ENCODE measurements around the gene ADISSP. TPM values are rescaled to one million over a fixed set of nuclear protein-coding genes. Genes with fewer than 3 reads are reported as not detected.
A peak's percentile ranks its signal among the peaks of the same experiment; 100 is the strongest.

Gene ADISSP
- total and polyA plus RNA-seq, 2 of the 13 experiments (the other 11 are each of a cell fraction or from before 2014, with no cell fraction given): 38.3 to 90.6 TPM

DNA sequence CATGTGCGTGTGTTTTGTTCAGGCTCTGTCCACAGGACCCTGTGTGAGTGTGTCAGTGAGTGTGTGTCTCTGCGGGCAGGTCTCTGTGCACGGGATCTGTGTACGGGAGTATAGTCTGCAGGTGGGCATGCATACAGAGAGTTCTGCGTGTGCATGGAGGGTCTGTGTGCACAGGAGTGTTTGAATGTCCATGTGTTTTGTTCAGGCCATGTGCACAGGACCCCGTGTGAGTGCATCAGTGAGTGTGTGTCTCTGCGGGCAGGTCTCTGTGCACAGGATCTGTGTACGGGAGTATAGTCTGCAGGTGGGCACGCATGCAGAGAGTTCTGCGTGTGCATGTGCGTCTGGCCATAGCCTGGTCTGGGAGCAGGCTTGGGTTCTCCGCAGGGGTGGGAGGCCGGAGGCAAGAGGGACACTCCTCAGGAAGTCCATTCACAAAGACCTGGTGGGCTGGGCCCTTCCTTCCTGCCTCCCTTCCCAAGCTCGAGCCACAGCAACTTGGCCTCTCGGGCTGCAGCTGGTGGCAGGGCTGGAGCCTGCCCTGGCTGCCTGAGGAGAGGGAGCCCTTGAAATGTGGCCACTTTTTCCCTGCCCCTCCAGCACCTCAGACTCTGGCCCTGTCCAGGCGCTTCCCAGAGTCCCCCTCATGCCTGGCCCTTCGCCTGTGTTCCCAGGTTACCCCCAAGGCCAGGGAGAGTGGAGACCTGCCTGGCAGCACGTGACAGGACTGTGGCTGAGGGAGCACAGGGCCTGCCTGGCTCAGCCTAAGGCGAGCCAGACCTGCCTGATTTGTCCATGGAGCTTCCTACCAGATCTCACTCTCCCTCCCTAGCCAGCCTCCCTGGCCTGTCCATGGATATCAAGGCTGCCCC is 28.3 kb downstream of the ADISSP start (continued):
- TF ChIP-seq HOMEZ (CRISPR knock-in tag; IDR thresholded peaks at IDR 0.05; ENCODE audit: low read depth) (no peak), NFIC (IDR thresholded peaks at IDR 0.05; ENCODE audit: low read length) (no peak), ZNF615 (CRISPR knock-in tag; IDR thresholded peaks at IDR 0.05; ENCODE audit: borderline replicate concordance) (no peak), ZBTB38 (CRISPR knock-in tag; IDR thresholded peaks at IDR 0.05) (0 out of 2 replicates have a peak, but pooled peaks have one; percentile 12), ZNF879 (CRISPR knock-in tag; IDR thresholded peaks at IDR 0.05) (no peak), RBM22 (optimal IDR thresholded peaks at IDR 0.05; ENCODE audit: low read length) (no peak), ZKSCAN5 (CRISPR knock-in tag; IDR thresholded peaks at IDR 0.05) (no peak), CEBPG (CRISPR knock-in tag; IDR thresholded peaks at IDR 0.05) (no peak), CERS6 (CRISPR knock-in tag; IDR thresholded peaks at IDR 0.05) (peak; percentile 90), RFX3 (CRISPR knock-in tag; IDR thresholded peaks at IDR 0.05) (no peak), HNRNPL (IDR thresholded peaks at IDR 0.05; ENCODE audit: low read depth, low read length) (peak; percentile 68; the same call in 1 of the 2 replicates)
- TF ChIP-seq, protein P1, sequence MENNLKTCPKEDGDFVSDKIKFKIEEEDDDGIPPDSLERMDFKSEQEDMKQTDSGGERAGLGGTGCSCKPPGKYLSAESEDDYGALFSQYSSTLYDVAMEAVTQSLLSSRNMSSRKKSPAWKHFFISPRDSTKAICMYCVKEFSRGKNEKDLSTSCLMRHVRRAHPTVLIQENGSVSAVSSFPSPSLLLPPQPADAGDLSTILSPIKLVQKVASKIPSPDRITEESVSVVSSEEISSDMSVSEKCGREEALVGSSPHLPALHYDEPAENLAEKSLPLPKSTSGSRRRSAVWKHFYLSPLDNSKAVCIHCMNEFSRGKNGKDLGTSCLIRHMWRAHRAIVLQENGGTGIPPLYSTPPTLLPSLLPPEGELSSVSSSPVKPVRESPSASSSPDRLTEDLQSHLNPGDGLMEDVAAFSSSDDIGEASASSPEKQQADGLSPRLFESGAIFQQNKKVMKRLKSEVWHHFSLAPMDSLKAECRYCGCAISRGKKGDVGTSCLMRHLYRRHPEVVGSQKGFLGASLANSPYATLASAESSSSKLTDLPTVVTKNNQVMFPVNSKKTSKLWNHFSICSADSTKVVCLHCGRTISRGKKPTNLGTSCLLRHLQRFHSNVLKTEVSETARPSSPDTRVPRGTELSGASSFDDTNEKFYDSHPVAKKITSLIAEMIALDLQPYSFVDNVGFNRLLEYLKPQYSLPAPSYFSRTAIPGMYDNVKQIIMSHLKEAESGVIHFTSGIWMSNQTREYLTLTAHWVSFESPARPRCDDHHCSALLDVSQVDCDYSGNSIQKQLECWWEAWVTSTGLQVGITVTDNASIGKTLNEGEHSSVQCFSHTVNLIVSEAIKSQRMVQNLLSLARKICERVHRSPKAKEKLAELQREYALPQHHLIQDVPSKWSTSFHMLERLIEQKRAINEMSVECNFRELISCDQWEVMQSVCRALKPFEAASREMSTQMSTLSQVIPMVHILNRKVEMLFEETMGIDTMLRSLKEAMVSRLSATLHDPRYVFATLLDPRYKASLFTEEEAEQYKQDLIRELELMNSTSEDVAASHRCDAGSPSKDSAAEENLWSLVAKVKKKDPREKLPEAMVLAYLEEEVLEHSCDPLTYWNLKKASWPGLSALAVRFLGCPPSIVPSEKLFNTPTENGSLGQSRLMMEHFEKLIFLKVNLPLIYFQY (CRISPR knock-in tag; IDR thresholded peaks at IDR 0.05; ENCODE audit: borderline replicate concordance): no peak
- TF ChIP-seq, protein P2, sequence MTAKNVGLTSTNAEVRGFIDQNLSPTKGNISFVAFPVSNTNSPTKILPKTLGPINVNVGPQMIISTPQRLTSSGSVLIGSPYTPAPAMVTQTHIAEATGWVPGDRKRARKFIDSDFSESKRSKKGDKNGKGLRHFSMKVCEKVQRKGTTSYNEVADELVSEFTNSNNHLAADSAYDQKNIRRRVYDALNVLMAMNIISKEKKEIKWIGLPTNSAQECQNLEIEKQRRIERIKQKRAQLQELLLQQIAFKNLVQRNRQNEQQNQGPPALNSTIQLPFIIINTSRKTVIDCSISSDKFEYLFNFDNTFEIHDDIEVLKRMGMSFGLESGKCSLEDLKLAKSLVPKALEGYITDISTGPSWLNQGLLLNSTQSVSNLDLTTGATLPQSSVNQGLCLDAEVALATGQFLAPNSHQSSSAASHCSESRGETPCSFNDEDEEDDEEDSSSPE (CRISPR knock-in tag; IDR thresholded peaks at IDR 0.05): peak; percentile 64
- TF ChIP-seq, protein P3, sequence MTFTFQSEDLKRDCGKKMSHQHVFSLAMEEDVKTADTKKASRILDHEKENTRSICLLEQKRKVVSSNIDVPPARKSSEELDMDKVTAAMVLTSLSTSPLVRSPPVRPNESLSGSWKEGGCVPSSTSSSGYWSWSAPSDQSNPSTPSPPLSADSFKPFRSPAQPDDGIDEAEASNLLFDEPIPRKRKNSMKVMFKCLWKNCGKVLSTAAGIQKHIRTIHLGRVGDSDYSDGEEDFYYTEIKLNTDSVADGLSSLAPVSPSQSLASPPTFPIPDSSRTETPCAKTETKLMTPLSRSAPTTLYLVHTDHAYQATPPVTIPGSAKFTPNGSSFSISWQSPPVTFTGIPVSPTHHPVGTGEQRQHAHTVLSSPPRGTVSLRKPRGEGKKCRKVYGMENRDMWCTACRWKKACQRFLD (CRISPR knock-in tag; IDR thresholded peaks at IDR 0.05; ENCODE audit: borderline replicate concordance): no peak
- TF ChIP-seq, protein P4, sequence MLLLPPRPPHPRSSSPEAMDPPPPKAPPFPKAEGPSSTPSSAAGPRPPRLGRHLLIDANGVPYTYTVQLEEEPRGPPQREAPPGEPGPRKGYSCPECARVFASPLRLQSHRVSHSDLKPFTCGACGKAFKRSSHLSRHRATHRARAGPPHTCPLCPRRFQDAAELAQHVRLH (CRISPR knock-in tag; IDR thresholded peaks at IDR 0.05; ENCODE audit: borderline replicate concordance, low read depth): peak; percentile 21; the same call in 1 of the 2 replicates

Measured in HepG2 (cell line).